Measurements from ENCODE around the gene UPK3A.

Gene UPK3A

GRCh38 chr22:45291061-45291930 is 6.5 kb downstream of the UPK3A start:
- H3K4me3 ChIP-seq (ENCODE audit: low read depth in 1 of 2, low read length in 2 of 2): no peak overlapping the region
- H3K79me2 ChIP-seq (ENCODE audit: insufficient read depth, low read length): no peaks in the 10 kb centered on the region

GRCh38 chr22:45291931-45292290 is 7.2 kb downstream of the UPK3A start:
- no peaks in the 10 kb centered on the region for H3K4me1 ChIP-seq (ENCODE audit: insufficient read depth, low read length)
- H3K79me2 ChIP-seq (ENCODE audit: insufficient read depth, low read length): no peaks in the 10 kb centered on the region
- no peaks in the 10 kb centered on the region for H3K9me3 ChIP-seq (ENCODE audit: insufficient read depth, low read length, severe bottlenecking)
- no peak overlapping the region for H3K9ac ChIP-seq (ENCODE audit: low read depth, low read length)
- no peak overlapping the region for H3K27ac ChIP-seq (ENCODE audit: low read length)
- TF ChIP-seq EZH2 (IDR thresholded peaks at IDR 0.05; ENCODE audit: borderline replicate concordance, low read depth, low read length, severe bottlenecking): no peak
- no peak for TF ChIP-seq CTCF (IDR thresholded peaks at IDR 0.05; ENCODE audit: borderline replicate concordance, extremely low read depth, low read length, poor library complexity, severe bottlenecking)
- no peak overlapping the region for H2AFZ ChIP-seq (ENCODE audit: low read depth, low read length)
- no peaks in the 10 kb centered on the region for H3K36me3 ChIP-seq (ENCODE audit: insufficient read depth, low read length)
- H3K4me3 ChIP-seq (ENCODE audit: low read depth in 1 of 2, low read length in 2 of 2): no peak overlapping the region
- no peaks in the 10 kb centered on the region for H4K20me1 ChIP-seq (ENCODE audit: insufficient read depth, low read length)
- no peak overlapping the region for H3K4me2 ChIP-seq (ENCODE audit: insufficient read depth, low read length)
- no peak for DNase-seq
- H3K27me3 ChIP-seq (ENCODE audit: insufficient read depth, low read length, poor library complexity): peaks cover 2% of the 10 kb centered on the region
- ATAC-seq (ENCODE audit: insufficient read depth, low read depth): no peak

More at GRCh38 chr22:45291061-45291930, 6.5 kb downstream of the UPK3A start:
- Histone ChIP-seq H3K27me3 (ENCODE audit: insufficient read depth, low read length, poor library complexity) (peaks cover 5% of the 10 kb centered on the region), H3K36me3 (ENCODE audit: insufficient read depth, low read length) (no peaks in the 10 kb centered on the region), H4K20me1 (ENCODE audit: insufficient read depth, low read length) (no peaks in the 10 kb centered on the region), H3K4me1 (ENCODE audit: insufficient read depth, low read length) (no peaks in the 10 kb centered on the region), H3K9ac (ENCODE audit: low read depth, low read length) (no peak overlapping the region), H2AFZ (ENCODE audit: low read depth, low read length) (no peak overlapping the region), H3K4me2 (ENCODE audit: insufficient read depth, low read length) (no peak overlapping the region), H3K27ac (ENCODE audit: low read length) (no peak overlapping the region), H3K9me3 (ENCODE audit: insufficient read depth, low read length, severe bottlenecking) (no peaks in the 10 kb centered on the region)
- DNase-seq: no peak
- TF ChIP-seq CTCF (IDR thresholded peaks at IDR 0.05; ENCODE audit: borderline replicate concordance, extremely low read depth, low read length, poor library complexity, severe bottlenecking) (no peak), EZH2 (IDR thresholded peaks at IDR 0.05; ENCODE audit: borderline replicate concordance, low read depth, low read length, severe bottlenecking) (no peak)
- ATAC-seq (ENCODE audit: insufficient read depth, low read depth): no peak

GRCh38 chr22:45292731-45293442 is 8.1 kb downstream of the UPK3A start:
- Histone ChIP-seq H3K4me3 (ENCODE audit: low read depth in 1 of 2, low read length in 2 of 2) (no peak overlapping the region), H3K9me3 (ENCODE audit: insufficient read depth, low read length, severe bottlenecking) (no peaks in the 10 kb centered on the region), H2AFZ (ENCODE audit: low read depth, low read length) (no peak overlapping the region), H3K4me1 (ENCODE audit: insufficient read depth, low read length) (no peaks in the 10 kb centered on the region), H3K27ac (ENCODE audit: low read length) (no peak overlapping the region), H3K79me2 (ENCODE audit: insufficient read depth, low read length) (no peaks in the 10 kb centered on the region), H4K20me1 (ENCODE audit: insufficient read depth, low read length) (no peaks in the 10 kb centered on the region), H3K36me3 (ENCODE audit: insufficient read depth, low read length) (no peaks in the 10 kb centered on the region), H3K4me2 (ENCODE audit: insufficient read depth, low read length) (no peak overlapping the region), H3K27me3 (ENCODE audit: insufficient read depth, low read length, poor library complexity) (no peaks in the 10 kb centered on the region), H3K9ac (ENCODE audit: low read depth, low read length) (no peak overlapping the region)
- no peak for DNase-seq
- ATAC-seq (ENCODE audit: insufficient read depth, low read depth): no peak
- no peak for TF ChIP-seq CTCF (IDR thresholded peaks at IDR 0.05; ENCODE audit: borderline replicate concordance, extremely low read depth, low read length, poor library complexity, severe bottlenecking)
- no peak for TF ChIP-seq EZH2 (IDR thresholded peaks at IDR 0.05; ENCODE audit: borderline replicate concordance, low read depth, low read length, severe bottlenecking)

Measured in DND-41 (cell line).